Measurements from ENCODE around the gene TMEM11.
"Not testable (repeated sequence)": the region's sequence is repeated elsewhere in the genome, so short reads cannot be mapped to it uniquely, and the experiment has no call there.

The TMEM11 gene

DNA sequence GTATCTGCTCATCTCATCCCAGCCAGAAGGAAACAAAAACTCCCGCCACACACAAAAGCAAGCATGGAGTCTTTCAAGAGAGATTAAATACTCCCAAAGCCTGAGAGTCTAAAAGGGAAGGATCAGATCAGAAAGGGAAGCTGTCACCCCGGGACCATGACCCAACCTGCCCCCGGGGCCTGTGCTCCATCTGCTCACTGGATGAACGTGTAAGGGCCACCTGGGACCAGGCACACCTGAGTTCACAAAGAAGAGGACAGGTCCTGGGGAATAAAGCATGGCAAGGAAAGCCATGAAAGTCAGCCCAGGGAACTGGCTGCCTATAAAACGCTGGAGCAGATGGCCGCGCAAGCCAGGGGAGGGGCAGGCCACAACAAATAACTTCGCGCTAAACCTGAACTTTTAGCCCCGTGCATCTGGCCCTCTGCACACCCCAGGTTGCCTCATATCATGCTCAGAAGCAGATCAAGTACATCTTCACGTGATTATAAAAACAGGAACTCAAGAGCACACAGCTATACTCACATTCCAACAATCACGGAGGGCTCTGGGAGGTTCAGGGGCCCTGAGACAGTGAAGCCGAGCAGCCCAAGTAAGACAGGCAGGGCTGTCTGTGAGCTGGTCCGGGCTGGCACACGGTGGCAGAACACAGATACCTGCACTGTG lies 3.4 kb downstream of the TMEM11 start:
- DNase-seq, result no peak

DNA sequence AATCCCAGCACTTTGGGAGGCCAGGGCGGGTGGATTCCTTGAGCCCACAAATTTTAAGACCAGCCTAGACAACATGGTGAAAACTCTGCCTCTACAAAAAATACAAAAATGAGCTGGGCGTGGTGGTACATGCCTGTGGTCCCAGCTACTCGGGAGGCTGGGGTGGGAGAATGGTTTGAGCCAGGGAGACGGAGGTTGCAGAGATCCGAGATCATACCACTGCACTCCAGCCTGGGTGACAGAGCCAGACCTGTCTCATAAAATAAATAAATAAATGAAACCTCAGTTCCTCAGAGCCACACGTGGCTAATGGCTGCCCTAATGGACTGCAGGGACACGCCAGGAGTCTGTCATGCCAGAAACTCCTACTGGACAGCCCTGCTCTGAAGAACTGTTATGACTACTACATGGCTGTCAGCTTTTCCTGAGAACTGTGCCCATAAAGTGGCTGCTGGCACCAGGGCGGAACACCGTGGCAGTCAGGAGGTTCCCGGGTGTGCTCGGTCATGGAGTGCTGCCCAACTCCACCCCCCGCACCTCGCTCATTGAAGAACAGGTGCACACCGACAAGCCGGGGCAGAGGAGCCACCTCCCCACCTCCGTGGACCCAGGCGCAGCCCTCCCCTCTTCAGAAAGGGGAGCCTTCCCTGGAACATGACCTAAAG lies 4.3 kb downstream of the TMEM11 start:
- DNase-seq, result no peak

DNA sequence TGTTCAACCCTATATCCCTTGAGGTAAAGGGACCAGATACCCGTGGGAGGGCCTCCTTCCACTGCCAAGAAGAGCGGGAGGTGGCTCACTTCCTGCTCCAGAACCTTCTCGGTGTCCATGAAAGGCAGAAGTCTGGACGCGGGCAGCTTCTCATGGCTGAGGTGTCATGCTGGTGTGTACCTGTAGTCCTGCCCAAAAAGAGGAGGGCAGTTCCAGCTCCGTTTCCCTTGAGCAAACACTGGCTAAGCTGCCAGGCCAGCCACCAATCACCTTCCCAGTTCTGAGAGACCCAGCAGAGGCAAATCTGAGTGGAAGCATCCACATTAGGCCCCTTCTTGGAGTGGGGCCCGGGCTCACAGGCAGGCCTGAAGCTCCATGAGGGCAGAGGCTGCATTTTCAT lies 5.6 kb downstream of the TMEM11 start:
- DNase-seq, result no peak

DNA sequence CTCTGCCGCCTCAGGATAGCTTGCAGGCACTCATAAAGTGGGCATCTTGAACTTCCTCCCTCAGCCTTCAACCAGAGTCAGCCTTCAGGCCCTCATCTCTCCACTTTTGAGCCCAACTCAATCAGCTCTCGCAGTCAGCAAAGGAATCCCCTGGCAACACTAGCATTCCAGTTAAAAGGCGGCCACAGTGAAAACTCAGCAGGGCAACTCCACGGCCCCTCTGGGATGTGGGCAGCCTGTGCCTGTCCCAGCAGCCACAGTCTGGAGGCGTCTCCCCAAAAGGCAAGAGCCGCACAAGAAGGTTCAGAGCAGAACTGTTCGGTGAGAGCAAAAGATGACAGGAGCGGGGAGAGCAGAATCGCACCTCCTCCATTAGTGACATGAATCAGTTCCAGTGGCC lies 9.0 kb downstream of the TMEM11 start:
- DNase-seq, result no peak

DNA sequence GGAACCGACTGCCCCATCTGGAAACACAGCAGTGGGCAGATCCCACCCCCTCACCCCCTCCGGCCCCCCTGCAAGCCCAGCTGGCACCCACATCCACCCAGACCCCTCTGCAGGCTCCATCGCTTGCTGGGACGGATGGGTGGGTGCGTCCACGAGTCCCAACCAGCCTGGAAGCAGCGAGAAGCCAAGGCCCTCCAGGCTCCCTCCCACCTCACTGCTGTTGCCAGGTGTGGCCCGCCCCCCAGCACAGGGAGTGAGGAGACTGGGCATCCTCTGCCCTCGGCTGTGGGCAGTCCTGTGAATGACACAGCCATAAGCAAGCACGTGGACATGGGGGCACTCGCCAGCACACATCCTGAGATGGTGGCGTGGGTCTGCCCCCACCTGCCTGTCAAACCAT lies 11.4 kb downstream of the TMEM11 start:
- DNase-seq, result no peak

DNA sequence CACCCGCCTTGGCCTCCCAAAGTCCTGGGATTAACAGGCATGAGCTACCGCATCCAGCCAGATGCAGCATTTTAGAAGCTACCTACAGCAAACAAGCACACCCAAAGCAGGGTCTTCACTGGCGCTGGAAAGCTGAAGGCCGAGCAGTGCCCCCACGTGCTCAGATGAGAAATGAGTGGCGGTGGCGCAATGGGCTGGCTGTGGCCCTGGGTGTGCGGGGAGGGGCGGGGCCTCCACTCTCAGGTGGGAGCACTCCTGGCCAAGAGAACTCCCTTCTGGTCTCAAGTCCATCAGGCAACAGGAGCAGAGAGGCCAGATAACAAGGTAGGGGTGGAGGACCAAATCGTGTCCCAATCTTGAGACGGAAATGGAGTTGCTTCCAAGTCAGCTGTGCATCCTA lies 12.1 kb downstream of the TMEM11 start:
- DNase-seq, result no peak

DNA sequence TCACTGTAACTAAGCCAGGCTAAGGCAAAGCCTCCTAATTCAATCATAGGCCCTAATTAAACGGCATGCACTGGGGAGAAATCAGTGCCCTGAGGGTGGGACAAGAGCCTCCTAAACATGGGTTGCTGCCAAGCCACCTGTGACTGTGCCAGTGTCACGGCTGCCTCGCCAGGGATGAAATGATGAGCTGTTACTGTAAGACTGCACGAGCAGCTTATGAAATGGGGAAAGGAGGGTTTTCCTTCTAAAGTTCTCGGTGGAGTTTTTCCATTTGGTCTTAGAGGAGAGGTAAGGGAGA lies 12.7 kb downstream of the TMEM11 start:
- no peak for DNase-seq

DNA sequence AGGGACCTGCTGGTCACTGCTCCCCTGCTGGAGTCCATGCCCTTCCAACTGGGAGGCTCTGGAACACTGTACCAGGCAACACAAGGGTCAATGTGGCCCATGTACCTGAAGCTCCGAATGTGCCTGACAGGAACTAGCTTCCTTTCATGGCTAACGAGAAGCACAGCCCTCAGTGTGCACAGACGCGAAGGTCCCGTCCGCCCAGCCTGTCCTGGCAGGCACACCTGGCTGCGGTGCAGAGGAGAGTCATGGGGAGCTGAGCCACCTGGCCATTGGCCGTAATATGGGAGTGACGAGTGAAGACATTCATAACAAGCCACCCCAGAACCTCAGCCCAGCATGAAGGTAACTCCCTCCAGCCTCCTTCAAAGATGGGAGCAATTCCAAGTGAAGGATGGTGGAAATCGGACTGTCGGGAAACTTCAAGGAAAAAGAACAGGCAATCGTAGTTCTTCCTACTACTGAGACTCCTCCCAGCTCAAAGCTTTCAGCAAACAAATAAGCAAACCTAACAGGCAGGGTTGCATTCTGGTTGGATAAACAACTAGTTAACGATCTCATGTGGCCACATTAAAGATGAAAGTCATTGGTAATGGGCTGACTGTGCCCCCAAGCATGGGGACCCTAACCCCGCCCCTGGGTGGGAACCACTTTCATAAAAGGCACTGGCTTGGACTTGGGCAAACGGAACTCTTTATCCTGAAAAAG lies 13.2 kb downstream of the TMEM11 start:
- no peak for DNase-seq

DNA sequence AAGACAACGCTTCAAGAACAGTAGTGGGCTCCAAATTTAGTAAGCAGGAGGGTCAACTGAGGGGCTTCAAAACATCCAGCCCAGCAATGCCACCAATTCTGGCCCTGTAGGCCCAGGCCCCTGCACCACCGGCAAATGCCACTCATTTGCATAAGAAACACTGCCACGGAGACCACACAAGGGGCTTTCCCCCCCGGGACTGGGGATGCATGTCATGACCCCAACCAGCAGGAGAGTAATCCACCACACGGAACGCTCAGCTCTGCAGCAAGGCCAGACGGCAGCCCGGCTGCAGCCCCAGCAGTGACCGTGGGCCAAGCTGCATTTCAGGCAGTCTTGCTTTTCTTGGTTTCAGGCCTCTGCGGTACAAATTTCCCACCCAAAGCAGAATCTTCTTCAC lies 14.1 kb downstream of the TMEM11 start:
- no peak for DNase-seq

DNA sequence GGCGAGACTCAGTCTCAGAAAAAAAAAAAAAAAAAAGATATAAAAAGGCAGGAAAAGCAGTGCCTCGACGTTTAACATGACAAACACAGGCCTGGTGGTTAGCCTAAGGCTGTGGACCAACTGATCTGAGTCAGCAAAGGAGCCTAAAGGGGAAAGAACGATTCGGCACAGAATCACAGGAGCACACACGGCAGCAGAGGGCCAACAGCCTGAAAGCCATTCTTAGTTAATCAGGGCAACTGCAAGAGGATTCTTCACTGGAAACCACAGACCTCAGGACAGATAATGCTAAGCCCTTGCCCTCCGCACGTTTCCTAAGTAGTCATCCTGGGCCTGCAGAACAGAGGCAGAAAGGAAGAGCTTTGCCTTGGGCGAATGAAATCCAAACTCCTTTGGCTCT lies 14.7 kb downstream of the TMEM11 start:
- no peak for DNase-seq

DNA sequence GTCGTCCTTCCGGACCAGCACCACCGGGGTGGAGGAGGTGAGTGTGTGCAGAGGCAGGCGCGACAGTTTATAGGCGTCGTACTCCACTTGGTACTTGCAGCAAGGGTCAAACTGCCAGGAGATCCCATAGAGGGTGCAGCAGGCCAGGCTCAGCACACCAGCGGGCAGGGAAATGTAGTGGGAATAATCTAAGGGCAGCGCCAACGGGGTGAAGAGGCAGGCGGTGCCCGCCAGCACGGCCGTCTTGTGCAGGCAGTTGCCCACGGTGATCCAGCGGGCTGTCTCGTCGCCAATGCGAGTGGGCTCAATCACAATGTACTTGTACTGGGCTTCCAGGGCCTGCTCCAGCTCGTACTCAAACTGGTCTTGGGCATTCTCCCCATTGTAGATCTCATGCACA lies 15.6 kb downstream of the TMEM11 start:
- DNase-seq, result no peak

DNA sequence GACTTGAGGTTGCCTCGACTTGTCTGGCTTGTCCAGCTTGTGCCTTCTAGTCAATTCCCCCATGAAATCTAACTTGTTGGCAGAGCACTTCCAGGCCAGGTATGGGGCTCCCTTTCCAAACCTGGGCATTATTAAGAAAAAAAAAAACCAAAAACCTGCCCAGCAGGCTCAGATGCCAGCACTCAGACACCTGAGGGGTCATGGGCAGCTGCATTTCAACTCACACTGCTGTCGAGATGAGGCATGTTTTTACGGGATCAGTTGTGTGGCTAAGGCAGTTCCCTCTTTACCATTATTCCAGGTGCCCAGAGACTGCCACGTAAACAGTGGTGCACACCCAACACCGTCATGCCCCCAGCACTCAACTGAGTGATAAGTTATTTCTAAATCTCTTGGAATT lies 17.8 kb downstream of the TMEM11 start:
- DNase-seq, result no peak

DNA sequence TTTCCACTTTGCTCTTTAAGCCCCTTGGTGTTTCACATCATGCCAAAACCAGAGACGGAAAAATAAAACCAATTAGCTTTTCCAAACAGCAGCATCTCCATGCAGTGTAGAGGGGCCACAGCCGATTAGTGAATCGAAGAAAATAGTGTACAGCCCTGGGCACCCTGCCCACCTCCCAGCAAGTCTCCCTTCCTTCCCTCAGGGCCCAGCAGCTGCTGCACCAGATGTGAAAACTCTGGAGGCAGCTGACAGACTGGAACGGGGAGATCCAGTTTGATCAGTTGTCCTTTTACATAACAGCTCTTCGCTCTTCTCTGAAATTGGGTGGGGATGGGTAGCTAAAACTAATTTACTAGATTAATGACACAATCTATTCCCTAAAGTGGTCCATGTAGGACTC lies 19.3 kb downstream of the TMEM11 start:
- DNase-seq, result no peak

DNA sequence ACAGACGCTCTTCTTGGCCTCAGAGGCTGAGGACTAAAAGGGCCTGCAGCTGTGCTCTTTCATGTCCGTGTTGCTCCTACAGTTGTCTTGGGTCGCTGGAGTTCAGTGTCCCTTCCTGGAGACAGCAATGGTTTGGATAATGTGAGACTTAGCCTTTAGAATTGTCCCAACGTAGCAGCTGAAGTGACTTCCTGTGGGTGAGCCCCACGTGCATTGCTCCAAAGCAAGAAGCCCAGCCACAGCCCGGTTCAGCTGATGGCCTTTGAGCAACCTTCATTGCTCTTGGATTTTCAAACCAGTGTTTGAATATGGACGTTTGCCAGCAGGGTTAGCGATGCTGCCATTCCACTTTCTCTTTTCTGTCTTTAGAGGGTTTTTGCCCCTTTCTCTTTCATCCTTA lies 19.7 kb downstream of the TMEM11 start:
- DNase-seq, result no peak

DNA sequence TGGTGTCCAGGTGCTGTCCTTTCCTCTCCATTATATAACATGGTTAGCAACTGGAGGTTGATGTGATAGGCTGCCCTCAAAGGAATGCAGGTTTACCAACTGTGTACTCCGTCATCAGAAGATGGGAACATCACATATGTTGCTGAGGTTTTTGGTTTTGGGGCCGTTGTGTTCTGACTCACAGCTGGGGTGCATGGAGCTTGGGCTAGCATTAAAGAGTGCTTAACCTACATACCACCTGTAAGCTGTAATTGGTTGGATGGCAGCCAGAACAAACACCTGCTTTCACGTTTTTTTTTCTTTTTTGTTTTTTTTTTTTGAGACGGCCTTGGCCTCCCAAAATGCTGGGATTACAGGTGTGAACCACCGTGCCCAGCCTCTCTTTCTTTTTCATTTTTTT lies 20.9 kb downstream of the TMEM11 start:
- DNase-seq, result no peak

DNA sequence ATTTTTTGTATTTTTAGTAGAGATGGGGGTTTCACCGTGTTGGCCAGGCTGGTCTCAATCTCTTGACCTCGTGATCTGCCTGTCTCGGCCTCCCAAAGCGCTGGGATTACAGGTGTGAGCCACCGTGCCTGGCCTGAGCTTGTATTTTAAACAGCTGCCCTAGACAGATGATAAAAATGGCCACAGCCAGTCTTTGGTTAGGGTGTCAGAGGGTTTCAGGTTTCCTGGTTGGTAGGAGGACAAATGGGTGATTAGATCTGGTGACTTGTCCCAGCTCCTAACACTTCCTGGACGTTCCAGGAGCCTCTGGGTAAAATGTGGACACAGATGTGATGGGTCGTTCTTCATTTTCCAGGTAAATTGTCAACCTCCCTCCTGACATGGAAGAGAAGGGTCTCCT lies 21.5 kb downstream of the TMEM11 start:
- not testable (repeated sequence) for DNase-seq

DNA sequence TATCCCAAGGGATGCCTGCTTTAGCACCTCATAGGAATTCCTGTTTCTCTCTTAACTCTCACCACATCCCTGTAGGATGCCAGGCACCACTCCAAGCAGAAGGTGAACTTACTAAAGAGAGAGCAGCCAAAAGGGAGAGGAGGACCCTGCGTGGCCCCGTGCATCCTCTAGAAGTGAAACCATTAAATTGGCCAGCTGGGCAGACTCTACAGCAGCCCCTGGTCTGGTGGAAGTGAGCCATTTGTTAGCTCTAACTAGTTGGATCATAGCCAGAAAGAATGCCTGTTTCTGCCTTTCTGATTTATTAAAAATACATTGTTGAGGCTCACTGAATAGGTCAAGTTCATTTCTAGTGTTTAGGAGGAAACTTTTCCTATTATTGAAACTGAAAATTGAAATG lies 22.3 kb downstream of the TMEM11 start:
- DNase-seq, result no peak

DNA sequence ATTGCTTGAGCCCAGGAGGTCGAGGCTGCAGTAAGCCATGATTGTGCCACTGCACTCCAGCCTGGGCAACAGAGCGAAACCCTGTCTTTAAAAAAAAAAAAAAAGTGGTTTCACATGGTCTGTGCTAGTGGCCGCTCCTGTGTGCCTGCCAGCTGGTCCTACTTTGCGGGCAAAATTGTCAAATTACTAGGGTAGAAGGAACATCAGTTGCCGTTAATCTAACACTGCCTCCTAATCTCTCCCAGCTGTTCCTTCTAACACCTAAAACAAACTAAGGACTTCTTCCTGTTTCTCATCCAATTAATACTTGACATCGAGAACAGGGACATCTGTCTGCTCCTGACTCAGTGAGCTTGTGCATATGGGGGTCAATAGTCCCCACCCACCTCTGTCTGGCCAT lies 23.9 kb downstream of the TMEM11 start:
- DNase-seq, result no peak

DNA sequence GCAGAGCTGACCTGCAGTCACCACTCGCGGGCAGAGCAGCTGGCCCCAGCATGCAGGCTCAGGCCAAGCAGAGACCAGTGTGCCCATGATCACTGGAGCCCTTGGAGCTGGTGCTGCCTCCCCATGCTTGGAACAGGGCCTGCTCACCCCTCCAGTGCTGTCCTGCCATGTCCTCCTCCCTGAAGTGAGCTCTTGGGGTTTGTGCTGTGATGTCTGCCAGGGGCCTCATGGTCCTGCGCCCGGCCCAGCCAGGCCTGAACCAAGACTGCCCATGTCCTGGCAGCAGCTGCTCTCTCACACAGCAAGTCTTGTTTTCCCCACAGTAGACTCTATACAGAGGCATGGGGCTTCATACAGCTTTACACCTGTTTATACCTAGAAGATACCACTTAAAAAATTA lies 24.6 kb downstream of the TMEM11 start:
- DNase-seq, result no peak

DNA sequence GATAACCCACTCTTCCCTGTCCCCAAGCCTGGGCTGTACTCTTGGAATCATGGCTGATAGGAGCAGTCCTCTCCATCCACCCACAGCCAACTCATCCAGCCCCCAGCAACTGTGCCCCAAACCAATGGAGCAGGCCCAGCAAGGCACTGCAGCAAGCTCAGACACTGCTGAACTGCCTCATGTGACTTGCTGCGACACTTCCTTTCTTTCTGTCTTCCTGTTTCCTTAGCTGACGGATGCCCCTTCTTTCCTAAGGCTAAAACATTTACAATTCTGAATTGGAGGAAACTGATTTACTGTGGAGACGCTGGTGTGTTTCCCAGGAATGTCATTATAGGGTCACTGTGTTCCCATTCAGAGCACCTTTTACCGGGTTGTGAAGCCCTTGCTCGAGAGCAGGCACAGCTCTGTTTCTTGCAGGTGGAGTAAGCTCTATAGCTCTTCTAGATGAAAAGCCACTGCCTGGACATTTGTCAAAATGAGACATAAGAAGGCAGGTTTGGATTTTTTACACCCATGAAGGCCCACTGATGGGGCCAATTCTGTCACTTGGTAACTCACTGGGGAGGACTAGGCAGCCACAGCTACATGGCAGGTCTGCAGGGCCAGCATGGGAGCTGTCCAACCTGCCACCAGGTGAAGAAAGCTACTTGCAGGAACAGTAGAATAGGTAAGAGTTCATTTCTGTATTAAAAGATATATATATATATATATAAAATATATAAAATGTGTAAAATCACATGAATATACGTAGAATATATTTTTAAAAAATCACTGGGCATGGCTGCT lies 27.4 kb downstream of the TMEM11 start:
- no peak for DNase-seq

DNA sequence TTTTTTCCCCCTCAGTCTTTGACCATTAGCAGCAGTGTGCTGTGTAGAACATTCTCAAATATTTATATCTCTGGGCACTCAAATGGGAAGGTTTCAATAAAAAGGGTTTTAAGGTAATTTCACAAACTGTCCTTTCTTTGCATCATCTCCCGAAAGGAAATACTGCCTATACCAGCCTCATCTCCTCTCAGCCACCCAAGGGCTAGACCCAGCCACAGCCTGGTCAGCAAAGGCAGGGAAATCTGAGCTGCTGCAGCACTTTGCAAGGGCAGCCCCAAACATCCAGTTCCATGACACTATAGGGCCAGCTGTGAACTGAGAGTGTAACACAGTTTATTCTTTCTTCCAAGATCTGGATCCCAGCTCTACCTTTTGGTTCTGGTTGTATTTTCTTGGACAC lies 28.9 kb downstream of the TMEM11 start:
- no peak for DNase-seq

DNA sequence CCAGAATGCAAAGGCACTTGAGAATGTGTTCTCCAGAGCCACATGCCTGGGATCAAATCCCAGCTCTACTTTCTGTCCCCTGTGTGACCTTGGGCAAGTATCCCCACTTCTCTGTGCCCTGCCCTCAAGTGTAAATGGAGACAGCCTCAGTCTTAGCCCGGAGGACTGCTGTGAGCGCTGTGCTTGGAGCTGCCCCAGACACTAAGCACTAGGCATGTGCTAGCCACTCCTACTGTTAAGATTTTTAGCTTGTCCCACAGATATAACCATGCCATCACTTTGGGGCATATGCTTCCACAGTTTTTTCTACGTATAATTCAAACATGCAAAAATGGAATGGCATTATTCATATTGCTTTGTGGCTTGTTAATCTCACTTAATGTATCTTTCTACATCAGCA lies 29.4 kb downstream of the TMEM11 start:
- no peak for DNase-seq

DNA sequence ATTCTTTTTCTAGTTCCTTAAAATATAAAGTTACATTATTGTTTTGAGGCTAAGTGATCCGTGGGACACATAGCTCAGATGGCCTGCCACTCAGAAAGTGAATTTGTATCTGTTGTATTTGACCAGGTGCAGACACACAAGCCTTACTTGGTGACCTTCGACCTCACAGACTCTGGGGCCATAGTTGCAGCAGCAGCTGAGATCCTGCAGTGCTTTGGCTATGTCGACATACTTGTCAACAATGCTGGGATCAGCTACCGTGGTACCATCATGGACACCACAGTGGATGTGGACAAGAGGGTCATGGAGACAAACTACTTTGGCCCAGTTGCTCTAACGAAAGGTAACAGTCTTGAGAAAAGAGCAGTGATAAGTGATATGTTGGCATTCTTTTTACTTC lies 30.5 kb downstream of the TMEM11 start:
- no peak for DNase-seq

Data from GDM1 (cell line).